GM23338 (cell line): ENCODE measurements around the gene GRIP2. TPM values are rescaled to one million over a fixed set of nuclear protein-coding genes. Genes with fewer than 3 reads are reported as not detected.

ENCODE experiments used
- ATAC-seq: fragments of 200-7000 bp; cut with Tn5 transposase; 3 replicates; pipeline ENCODE4 v1.9.1; 2020
- DNase-seq: peaks from one replicate; pipeline ENCODE4 v3.0.0-alpha.2; 2015; ENCODE audit warnings: low spot score
- H2AFZ ChIP-seq: fragments of 200-600 bp; sonication (generic); 2 replicates; pipeline ENCODE4 v1.8.0; 2016; ENCODE audit warnings: antibody characterized with exemption, mild to moderate bottlenecking, moderate library complexity
- H3F3A ChIP-seq: fragments of 200-600 bp; sonication (generic); replicated peaks from 2 replicates; pipeline ENCODE4 v1.8.0; 2017; ENCODE audit warnings: antibody characterized with exemption, mixed run types, low read depth
- H3K27ac ChIP-seq: fragments of 200-600 bp; sonication (generic); 2 replicates; pipeline ENCODE4 v1.6.1; 2016; ENCODE audit warnings: low read depth
- H3K27me3 ChIP-seq: fragments of 200-600 bp; sonication (generic); 2 replicates; pipeline ENCODE4 v1.8.0; 2016; ENCODE audit warnings: mild to moderate bottlenecking, mixed run types, moderate library complexity; ENCODE audit not compliant: insufficient read depth
- H3K36me3 ChIP-seq: fragments of 200-600 bp; sonication (generic); 2 replicates; pipeline ENCODE4 v1.8.0; 2016; ENCODE audit warnings: mild to moderate bottlenecking; ENCODE audit not compliant: insufficient read depth
- H3K4me1 ChIP-seq: fragments of 200-600 bp; sonication (generic); 2 replicates; pipeline ENCODE4 v1.8.0; 2016; ENCODE audit warnings: mild to moderate bottlenecking, moderate library complexity; ENCODE audit not compliant: insufficient read depth
- H3K4me2 ChIP-seq: fragments of 200-600 bp; sonication (generic); 2 replicates; pipeline ENCODE4 v1.7.1; 2017; ENCODE audit warnings: mixed run types
- H3K4me3 ChIP-seq: fragments of 200-600 bp; sonication (generic); 2 replicates; pipeline ENCODE4 v1.6.1; 2016; ENCODE audit warnings: mixed run types
- H3K79me2 ChIP-seq: fragments of 200-600 bp; sonication (generic); replicated peaks from 2 replicates; pipeline ENCODE4 v1.8.0; 2017; ENCODE audit warnings: mild to moderate bottlenecking; ENCODE audit not compliant: insufficient read depth
- H3K9me2 ChIP-seq: fragments of 200-600 bp; sonication (generic); 2 replicates; pipeline ENCODE4 v1.8.0; 2017; ENCODE audit not compliant: insufficient read depth
- H4K20me1 ChIP-seq: fragments of 200-600 bp; sonication (generic); replicated peaks from 2 replicates; pipeline ENCODE4 v1.8.0; 2017; ENCODE audit warnings: mild to moderate bottlenecking; ENCODE audit not compliant: insufficient read depth
- H3K27ac Mint-ChIP-seq: 2 replicates; pipeline ENCODE4 v1.8.0; 2020; ENCODE audit warnings: inconsistent platforms, mild to moderate bottlenecking, moderate library complexity, mixed read lengths
- H3K27me3 Mint-ChIP-seq: 3 replicates; pipeline ENCODE4 v1.8.0; 2022; ENCODE audit warnings: low read depth, mild to moderate bottlenecking, moderate library complexity, mixed read lengths, inconsistent platforms; ENCODE audit not compliant: insufficient read depth, poor library complexity
- H3K36me3 Mint-ChIP-seq: 3 replicates; pipeline ENCODE4 v1.8.0; 2021; ENCODE audit warnings: low read depth, mild to moderate bottlenecking, inconsistent platforms, moderate library complexity, mixed read lengths
- H3K4me1 Mint-ChIP-seq: 3 replicates; pipeline ENCODE4 v1.8.0; 2020; ENCODE audit warnings: mild to moderate bottlenecking, inconsistent platforms, mixed read lengths
- H3K4me3 Mint-ChIP-seq: 3 replicates; pipeline ENCODE4 v1.8.0; 2021; ENCODE audit warnings: moderate library complexity, mild to moderate bottlenecking, inconsistent platforms, mixed read lengths
- H3K9me3 Mint-ChIP-seq: 3 replicates; pipeline ENCODE4 v1.8.0; 2020; ENCODE audit warnings: moderate library complexity, mild to moderate bottlenecking, inconsistent platforms, mixed read lengths
- CREB1 ChIP-seq: fragments of 250-450 bp; sonication (Bioruptor Pico); IDR thresholded peaks from 2 replicates; pipeline ENCODE4 v1.5.0; 2020; ENCODE audit warnings: low read depth, mild to moderate bottlenecking, moderate library complexity
- EZH2 ChIP-seq: fragments of 200-600 bp; sonication (generic); IDR thresholded peaks from one replicate; pipeline ENCODE4 v1.8.0; 2017; ENCODE audit warnings: antibody characterized with exemption, mild to moderate bottlenecking, low read depth; ENCODE audit not compliant: unreplicated experiment
- EZH2phosphoT487 ChIP-seq: fragments of 200-600 bp; sonication (generic); IDR thresholded peaks from one replicate; pipeline ENCODE4 v1.8.1; 2018; ENCODE audit warnings: antibody characterized with exemption; ENCODE audit not compliant: unreplicated experiment
- JUNB ChIP-seq: IDR thresholded peaks from one replicate; pipeline ENCODE4 v1.6.1; 2016; ENCODE audit warnings: antibody characterized with exemption; ENCODE audit not compliant: unreplicated experiment
- NANOG ChIP-seq: IDR thresholded peaks from 2 replicates; pipeline ENCODE4 v1.6.1; 2016; ENCODE audit warnings: antibody characterized with exemption, borderline replicate concordance
- POLR2AphosphoS5 ChIP-seq: IDR thresholded peaks from 2 replicates; pipeline ENCODE4 v1.6.1; 2016; ENCODE audit warnings: antibody characterized with exemption, low read depth
- STAT1 ChIP-seq: IDR thresholded peaks from one replicate; pipeline ENCODE4 v1.6.1; 2016; ENCODE audit warnings: antibody characterized with exemption; ENCODE audit not compliant: unreplicated experiment
- ZNF114 ChIP-seq: fragments of 250-450 bp; sonication (Bioruptor Pico); IDR thresholded peaks from 2 replicates; pipeline ENCODE4 v1.5.0; 2020; ENCODE audit warnings: mild to moderate bottlenecking, moderate library complexity
- ZNF331 ChIP-seq: fragments of 250-450 bp; sonication (Bioruptor Pico); IDR thresholded peaks from 2 replicates; pipeline ENCODE4 v1.5.0; 2020; ENCODE audit warnings: low read depth, mild to moderate bottlenecking, moderate library complexity
- polyA plus RNA-seq: library from polyadenylated mRNA; unstranded; fragments of >200 nt; fragmentation: Nextera tagmentation; extraction: Ambion mirVana; gene quantifications from 2 replicates; pipeline ENCODE4 v1.2.1, GENCODE V29; 2016
- total RNA-seq: library from RNA; depleted of rRNA; stranded (reverse); fragments of >200 nt; shearing (Covaris generic); gene quantifications from 2 replicates; pipeline ENCODE4 v1.2.3, GENCODE V29; 2014
- TF ChIP-seq, protein P1 (sequence below): IDR thresholded peaks from one replicate; pipeline ENCODE4 v1.6.1; 2018; ENCODE audit warnings: antibody characterized with exemption; ENCODE audit not compliant: unreplicated experiment
- TF ChIP-seq, protein P2 (sequence below), 2 experiments: fragments of 200-600 bp in 1 of 2; sonication (generic) in 1 of 2; conservative IDR thresholded peaks; 2 replicates each; pipeline versions ENCODE4 v1.5.1 to v1.6.1; 2016 to 2017; ENCODE audit warnings: antibody characterized with exemption in 2 of 2, low read depth in 2 of 2, mild to moderate bottlenecking in 2 of 2, moderate library complexity in 1 of 2
- TF ChIP-seq, protein P3 (sequence below): IDR thresholded peaks from 2 replicates; pipeline ENCODE4 v1.6.1; 2016; ENCODE audit warnings: antibody characterized with exemption
- TF ChIP-seq, protein P4 (sequence below): fragments of 250-450 bp; sonication (Bioruptor Pico); IDR thresholded peaks from 2 replicates; pipeline ENCODE4 v1.5.0; 2020; ENCODE audit warnings: mild to moderate bottlenecking, moderate library complexity

The GRIP2 gene
- total and polyA plus RNA-seq, 2 experiments from 2014 or later: 3.6 to 5.8 TPM

DNA sequence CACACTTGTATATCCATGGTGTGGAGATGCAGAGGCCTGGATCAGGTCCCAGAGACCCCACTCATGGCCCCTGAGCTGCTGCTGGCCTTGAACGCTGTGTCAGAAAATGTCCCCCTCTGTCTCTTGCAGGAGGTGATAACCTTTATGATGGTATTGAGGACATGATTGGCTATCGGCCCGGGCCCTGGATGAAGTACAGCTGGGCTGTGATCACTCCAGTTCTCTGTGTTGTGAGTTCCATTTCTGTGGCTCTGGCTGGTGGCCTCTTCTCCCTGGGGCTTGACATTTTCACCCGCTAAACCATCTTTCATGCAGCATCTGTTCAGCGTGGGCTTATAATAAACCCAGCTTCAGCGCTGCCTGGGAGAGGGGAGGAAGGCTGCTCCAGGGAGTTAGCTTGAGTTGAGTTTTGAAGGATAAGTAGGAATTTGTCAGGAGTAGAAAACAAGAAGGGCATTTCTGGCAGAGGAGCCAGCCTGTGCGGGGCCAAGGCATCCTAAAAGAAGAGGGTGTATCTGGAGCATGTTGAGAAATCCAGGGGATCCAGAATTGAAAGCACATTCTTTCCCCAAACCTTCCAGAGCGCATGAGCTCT lies 61.1 kb downstream of the GRIP2 start:
- DNase-seq (no peak), ATAC-seq (no peak)
- Histone ChIP-seq H2AFZ (no peak overlapping the region), H3K4me3 (no peak overlapping the region), H3K9me2 (no peaks in the 10 kb centered on the region), H4K20me1 (peaks cover 4% of the 10 kb centered on the region), H3K36me3 (peaks cover 38% of the 10 kb centered on the region), H3K4me1 (no peaks in the 10 kb centered on the region), H3F3A (0 out of 2 replicates have a peak, but pooled peaks cover 2% of the 10 kb centered on the region), H3K4me2 (no peak overlapping the region), H3K27me3 (no peaks in the 10 kb centered on the region), H3K27ac (no peak overlapping the region), H3K79me2 (no peaks in the 10 kb centered on the region)
- Mint-ChIP-seq H3K27ac (no peak overlapping the region), H3K36me3 (peaks cover 81% of the 10 kb centered on the region), H3K9me3 (no peaks in the 10 kb centered on the region), H3K27me3 (peaks cover 9% of the 10 kb centered on the region), H3K4me1 (peaks cover 15% of the 10 kb centered on the region), H3K4me3 (no peak overlapping the region)
- no peak for TF ChIP-seq ZNF114 (CRISPR knock-in tag)
- no peak for TF ChIP-seq NANOG
- TF ChIP-seq POLR2AphosphoS5: no peak
- TF ChIP-seq, protein P1, sequence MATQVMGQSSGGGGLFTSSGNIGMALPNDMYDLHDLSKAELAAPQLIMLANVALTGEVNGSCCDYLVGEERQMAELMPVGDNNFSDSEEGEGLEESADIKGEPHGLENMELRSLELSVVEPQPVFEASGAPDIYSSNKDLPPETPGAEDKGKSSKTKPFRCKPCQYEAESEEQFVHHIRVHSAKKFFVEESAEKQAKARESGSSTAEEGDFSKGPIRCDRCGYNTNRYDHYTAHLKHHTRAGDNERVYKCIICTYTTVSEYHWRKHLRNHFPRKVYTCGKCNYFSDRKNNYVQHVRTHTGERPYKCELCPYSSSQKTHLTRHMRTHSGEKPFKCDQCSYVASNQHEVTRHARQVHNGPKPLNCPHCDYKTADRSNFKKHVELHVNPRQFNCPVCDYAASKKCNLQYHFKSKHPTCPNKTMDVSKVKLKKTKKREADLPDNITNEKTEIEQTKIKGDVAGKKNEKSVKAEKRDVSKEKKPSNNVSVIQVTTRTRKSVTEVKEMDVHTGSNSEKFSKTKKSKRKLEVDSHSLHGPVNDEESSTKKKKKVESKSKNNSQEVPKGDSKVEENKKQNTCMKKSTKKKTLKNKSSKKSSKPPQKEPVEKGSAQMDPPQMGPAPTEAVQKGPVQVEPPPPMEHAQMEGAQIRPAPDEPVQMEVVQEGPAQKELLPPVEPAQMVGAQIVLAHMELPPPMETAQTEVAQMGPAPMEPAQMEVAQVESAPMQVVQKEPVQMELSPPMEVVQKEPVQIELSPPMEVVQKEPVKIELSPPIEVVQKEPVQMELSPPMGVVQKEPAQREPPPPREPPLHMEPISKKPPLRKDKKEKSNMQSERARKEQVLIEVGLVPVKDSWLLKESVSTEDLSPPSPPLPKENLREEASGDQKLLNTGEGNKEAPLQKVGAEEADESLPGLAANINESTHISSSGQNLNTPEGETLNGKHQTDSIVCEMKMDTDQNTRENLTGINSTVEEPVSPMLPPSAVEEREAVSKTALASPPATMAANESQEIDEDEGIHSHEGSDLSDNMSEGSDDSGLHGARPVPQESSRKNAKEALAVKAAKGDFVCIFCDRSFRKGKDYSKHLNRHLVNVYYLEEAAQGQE: no peak
- TF ChIP-seq, protein P2, sequence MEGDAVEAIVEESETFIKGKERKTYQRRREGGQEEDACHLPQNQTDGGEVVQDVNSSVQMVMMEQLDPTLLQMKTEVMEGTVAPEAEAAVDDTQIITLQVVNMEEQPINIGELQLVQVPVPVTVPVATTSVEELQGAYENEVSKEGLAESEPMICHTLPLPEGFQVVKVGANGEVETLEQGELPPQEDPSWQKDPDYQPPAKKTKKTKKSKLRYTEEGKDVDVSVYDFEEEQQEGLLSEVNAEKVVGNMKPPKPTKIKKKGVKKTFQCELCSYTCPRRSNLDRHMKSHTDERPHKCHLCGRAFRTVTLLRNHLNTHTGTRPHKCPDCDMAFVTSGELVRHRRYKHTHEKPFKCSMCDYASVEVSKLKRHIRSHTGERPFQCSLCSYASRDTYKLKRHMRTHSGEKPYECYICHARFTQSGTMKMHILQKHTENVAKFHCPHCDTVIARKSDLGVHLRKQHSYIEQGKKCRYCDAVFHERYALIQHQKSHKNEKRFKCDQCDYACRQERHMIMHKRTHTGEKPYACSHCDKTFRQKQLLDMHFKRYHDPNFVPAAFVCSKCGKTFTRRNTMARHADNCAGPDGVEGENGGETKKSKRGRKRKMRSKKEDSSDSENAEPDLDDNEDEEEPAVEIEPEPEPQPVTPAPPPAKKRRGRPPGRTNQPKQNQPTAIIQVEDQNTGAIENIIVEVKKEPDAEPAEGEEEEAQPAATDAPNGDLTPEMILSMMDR (conservative IDR thresholded peaks at IDR 0.05; ENCODE audit: low read depth in 2 of 2): no peak
- no peak for TF ChIP-seq JUNB
- TF ChIP-seq EZH2phosphoT487: no peak
- no peak for TF ChIP-seq STAT1
- no peak for TF ChIP-seq ZNF331 (CRISPR knock-in tag)
- no peak for TF ChIP-seq EZH2
- TF ChIP-seq, protein P3, sequence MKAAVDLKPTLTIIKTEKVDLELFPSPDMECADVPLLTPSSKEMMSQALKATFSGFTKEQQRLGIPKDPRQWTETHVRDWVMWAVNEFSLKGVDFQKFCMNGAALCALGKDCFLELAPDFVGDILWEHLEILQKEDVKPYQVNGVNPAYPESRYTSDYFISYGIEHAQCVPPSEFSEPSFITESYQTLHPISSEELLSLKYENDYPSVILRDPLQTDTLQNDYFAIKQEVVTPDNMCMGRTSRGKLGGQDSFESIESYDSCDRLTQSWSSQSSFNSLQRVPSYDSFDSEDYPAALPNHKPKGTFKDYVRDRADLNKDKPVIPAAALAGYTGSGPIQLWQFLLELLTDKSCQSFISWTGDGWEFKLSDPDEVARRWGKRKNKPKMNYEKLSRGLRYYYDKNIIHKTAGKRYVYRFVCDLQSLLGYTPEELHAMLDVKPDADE: no peak
- TF ChIP-seq, protein P4, sequence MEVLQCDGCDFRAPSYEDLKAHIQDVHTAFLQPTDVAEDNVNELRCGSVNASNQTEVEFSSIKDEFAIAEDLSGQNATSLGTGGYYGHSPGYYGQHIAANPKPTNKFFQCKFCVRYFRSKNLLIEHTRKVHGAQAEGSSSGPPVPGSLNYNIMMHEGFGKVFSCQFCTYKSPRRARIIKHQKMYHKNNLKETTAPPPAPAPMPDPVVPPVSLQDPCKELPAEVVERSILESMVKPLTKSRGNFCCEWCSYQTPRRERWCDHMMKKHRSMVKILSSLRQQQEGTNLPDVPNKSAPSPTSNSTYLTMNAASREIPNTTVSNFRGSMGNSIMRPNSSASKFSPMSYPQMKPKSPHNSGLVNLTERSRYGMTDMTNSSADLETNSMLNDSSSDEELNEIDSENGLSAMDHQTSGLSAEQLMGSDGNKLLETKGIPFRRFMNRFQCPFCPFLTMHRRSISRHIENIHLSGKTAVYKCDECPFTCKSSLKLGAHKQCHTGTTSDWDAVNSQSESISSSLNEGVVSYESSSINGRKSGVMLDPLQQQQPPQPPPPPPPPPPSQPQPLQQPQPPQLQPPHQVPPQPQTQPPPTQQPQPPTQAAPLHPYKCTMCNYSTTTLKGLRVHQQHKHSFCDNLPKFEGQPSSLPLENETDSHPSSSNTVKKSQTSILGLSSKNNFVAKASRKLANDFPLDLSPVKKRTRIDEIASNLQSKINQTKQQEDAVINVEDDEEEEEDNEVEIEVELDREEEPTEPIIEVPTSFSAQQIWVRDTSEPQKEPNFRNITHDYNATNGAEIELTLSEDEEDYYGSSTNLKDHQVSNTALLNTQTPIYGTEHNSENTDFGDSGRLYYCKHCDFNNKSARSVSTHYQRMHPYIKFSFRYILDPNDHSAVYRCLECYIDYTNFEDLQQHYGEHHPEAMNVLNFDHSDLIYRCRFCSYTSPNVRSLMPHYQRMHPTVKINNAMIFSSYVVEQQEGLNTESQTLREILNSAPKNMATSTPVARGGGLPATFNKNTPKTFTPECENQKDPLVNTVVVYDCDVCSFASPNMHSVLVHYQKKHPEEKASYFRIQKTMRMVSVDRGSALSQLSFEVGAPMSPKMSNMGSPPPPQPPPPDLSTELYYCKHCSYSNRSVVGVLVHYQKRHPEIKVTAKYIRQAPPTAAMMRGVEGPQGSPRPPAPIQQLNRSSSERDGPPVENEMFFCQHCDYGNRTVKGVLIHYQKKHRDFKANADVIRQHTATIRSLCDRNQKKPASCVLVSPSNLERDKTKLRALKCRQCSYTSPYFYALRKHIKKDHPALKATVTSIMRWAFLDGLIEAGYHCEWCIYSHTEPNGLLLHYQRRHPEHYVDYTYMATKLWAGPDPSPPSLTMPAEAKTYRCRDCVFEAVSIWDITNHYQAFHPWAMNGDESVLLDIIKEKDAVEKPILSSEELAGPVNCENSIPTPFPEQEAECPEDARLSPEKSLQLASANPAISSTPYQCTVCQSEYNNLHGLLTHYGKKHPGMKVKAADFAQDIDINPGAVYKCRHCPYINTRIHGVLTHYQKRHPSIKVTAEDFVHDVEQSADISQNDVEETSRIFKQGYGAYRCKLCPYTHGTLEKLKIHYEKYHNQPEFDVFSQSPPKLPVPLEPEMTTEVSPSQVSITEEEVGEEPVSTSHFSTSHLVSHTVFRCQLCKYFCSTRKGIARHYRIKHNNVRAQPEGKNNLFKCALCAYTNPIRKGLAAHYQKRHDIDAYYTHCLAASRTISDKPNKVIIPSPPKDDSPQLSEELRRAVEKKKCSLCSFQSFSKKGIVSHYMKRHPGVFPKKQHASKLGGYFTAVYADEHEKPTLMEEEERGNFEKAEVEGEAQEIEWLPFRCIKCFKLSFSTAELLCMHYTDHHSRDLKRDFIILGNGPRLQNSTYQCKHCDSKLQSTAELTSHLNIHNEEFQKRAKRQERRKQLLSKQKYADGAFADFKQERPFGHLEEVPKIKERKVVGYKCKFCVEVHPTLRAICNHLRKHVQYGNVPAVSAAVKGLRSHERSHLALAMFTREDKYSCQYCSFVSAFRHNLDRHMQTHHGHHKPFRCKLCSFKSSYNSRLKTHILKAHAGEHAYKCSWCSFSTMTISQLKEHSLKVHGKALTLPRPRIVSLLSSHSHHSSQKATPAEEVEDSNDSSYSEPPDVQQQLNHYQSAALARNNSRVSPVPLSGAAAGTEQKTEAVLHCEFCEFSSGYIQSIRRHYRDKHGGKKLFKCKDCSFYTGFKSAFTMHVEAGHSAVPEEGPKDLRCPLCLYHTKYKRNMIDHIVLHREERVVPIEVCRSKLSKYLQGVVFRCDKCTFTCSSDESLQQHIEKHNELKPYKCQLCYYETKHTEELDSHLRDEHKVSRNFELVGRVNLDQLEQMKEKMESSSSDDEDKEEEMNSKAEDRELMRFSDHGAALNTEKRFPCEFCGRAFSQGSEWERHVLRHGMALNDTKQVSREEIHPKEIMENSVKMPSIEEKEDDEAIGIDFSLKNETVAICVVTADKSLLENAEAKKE: no peak
- TF ChIP-seq CREB1 (CRISPR knock-in tag): no peak
